Karpas-422 (cell line): ENCODE measurements around the gene TADA2A. TPM values are rescaled to one million over a fixed set of nuclear protein-coding genes. Genes with fewer than 3 reads are reported as not detected.
"Not testable (repeated sequence)": the region's sequence is repeated elsewhere in the genome, so short reads cannot be mapped to it uniquely, and the experiment has no call there.

Source experiments
- DNase-seq: peaks from one replicate; pipeline ENCODE4 v3.0.0-alpha.2; 2015
- H2AFZ ChIP-seq: fragments of 200-600 bp; sonication (generic); 2 replicates; pipeline ENCODE4 v1.6.1; 2014; ENCODE audit warnings: antibody characterized with exemption, low read length, mixed read lengths
- H3K27ac ChIP-seq: fragments of 200-600 bp; sonication (generic); 2 replicates; pipeline ENCODE4 v1.5.1; 2014; ENCODE audit warnings: mild to moderate bottlenecking, low read length, moderate library complexity
- H3K27me3 ChIP-seq: fragments of 200-600 bp; sonication (generic); 2 replicates; pipeline ENCODE4 v1.6.1; 2014; ENCODE audit warnings: low read length, mixed read lengths
- H3K36me3 ChIP-seq: fragments of 200-600 bp; sonication (generic); 2 replicates; pipeline ENCODE4 v1.6.1; 2014; ENCODE audit warnings: low read length, mixed read lengths; ENCODE audit not compliant: insufficient read depth
- H3K4me1 ChIP-seq: fragments of 200-600 bp; sonication (generic); 2 replicates; pipeline ENCODE4 v1.6.1; 2014; ENCODE audit warnings: mild to moderate bottlenecking, low read length, mixed read lengths
- H3K4me2 ChIP-seq: fragments of 200-600 bp; sonication (generic); 2 replicates; pipeline ENCODE4 v1.6.1; 2014; ENCODE audit warnings: low read length, low read depth, mild to moderate bottlenecking; ENCODE audit not compliant: poor library complexity, severe bottlenecking
- H3K4me3 ChIP-seq: fragments of 200-600 bp; sonication (generic); 2 replicates; pipeline ENCODE4 v1.5.1; 2014; ENCODE audit warnings: mild to moderate bottlenecking, antibody characterized with exemption, low read length, mixed read lengths
- H3K79me2 ChIP-seq: fragments of 200-600 bp; sonication (generic); 2 replicates; pipeline ENCODE4 v1.6.1; 2014; ENCODE audit warnings: mild to moderate bottlenecking, low read length, mixed read lengths
- H3K9ac ChIP-seq: fragments of 200-600 bp; sonication (generic); 2 replicates; pipeline ENCODE4 v1.6.0; 2014; ENCODE audit warnings: low read length
- H3K9me2 ChIP-seq: fragments of 200-600 bp; sonication (generic), shearing (Covaris generic); replicated peaks from 2 replicates; pipeline ENCODE4 v1.6.0; 2014; ENCODE audit warnings: mild to moderate bottlenecking, low read length, moderate library complexity; ENCODE audit not compliant: insufficient read depth
- H3K9me3 ChIP-seq: fragments of 300-700, 200-600 bp; sonication (generic); 2 replicates; pipeline ENCODE4 v1.6.1; 2014; ENCODE audit warnings: low read length, mixed read lengths
- H4K20me1 ChIP-seq: fragments of 200-600 bp; sonication (generic); 2 replicates; pipeline ENCODE4 v1.6.1; 2014; ENCODE audit warnings: mild to moderate bottlenecking, antibody characterized with exemption, low read length, low read depth; ENCODE audit not compliant: insufficient read depth
- total RNA-seq: library from RNA; depleted of rRNA; stranded (reverse); fragments of >200 nt; shearing (Covaris generic); gene quantifications from 2 replicates; pipeline ENCODE4 v1.2.3, GENCODE V29; 2014; ENCODE audit warnings: low replicate concordance

The TADA2A gene
- total RNA-seq, 1 experiment from 2014 or later = 28.1 TPM

DNA sequence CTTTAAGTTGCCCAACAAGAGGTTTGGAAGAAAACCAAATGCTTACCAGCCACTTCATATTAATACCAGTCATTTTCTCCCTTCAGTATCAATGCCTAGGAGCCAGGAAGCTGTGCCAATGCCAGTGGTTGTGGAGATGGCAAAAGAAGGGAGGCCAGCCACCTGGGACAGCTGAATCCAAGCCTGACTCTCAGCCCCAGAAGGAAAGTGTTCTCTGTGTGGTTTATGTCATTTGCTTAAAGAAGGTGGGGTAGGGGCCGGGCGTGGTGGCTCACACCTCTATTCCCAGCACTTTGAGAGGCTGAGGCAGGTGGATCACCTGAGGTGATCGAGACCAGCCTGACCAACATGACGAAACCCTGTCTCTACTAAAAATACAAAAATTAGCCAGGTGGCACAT is 17.5 kb upstream of the TADA2A start:
- H3K4me3 ChIP-seq = no peak overlapping the region

DNA sequence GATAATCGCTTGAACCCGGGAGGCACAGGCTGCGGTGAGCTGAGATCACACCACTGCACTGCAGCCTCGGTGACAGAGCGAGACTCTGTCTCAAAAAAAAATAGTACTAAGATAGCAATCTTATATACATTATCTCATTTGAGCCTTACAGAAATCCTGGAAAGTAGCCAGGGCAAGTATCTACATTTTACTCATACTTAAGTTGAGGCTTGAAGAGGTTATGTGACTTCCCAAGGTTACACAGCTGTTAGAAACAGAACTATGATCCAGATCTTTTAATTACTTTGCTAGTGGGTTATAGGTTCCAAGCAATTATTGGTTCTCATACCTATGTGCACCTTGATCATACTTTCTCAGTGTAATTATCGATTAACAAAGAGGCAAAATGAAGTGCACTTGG is 15.5 kb upstream of the TADA2A start:
- H3K4me1 ChIP-seq = no peaks in the 10 kb centered on the region; the same call in 1 of the 2 replicates
- no peak overlapping the region for H3K4me3 ChIP-seq
- no peaks in the 10 kb centered on the region for H3K9me2 ChIP-seq
- H3K79me2 ChIP-seq = no peaks in the 10 kb centered on the region
- no peaks in the 10 kb centered on the region for H3K36me3 ChIP-seq
- H3K9ac ChIP-seq = no peak overlapping the region
- no peaks in the 10 kb centered on the region for H3K27me3 ChIP-seq
- no peaks in the 10 kb centered on the region for H4K20me1 ChIP-seq
- H3K9me3 ChIP-seq = no peaks in the 10 kb centered on the region
- no peak overlapping the region for H3K27ac ChIP-seq
- no peak overlapping the region for H2AFZ ChIP-seq
- no peak for DNase-seq
- no peak overlapping the region for H3K4me2 ChIP-seq

More for the DNA sequence above, 17.5 kb upstream of the TADA2A start:
- H3K27me3 ChIP-seq = no peaks in the 10 kb centered on the region
- H3K9ac ChIP-seq = no peak overlapping the region
- no peak overlapping the region for H3K27ac ChIP-seq
- no peak overlapping the region for H2AFZ ChIP-seq
- no peaks in the 10 kb centered on the region for H3K9me3 ChIP-seq
- H3K79me2 ChIP-seq = no peaks in the 10 kb centered on the region
- H3K36me3 ChIP-seq = no peaks in the 10 kb centered on the region
- DNase-seq = no peak
- H4K20me1 ChIP-seq = no peaks in the 10 kb centered on the region
- H3K4me1 ChIP-seq = no peaks in the 10 kb centered on the region; the same call in 1 of the 2 replicates
- no peak overlapping the region for H3K4me2 ChIP-seq
- no peaks in the 10 kb centered on the region for H3K9me2 ChIP-seq

DNA sequence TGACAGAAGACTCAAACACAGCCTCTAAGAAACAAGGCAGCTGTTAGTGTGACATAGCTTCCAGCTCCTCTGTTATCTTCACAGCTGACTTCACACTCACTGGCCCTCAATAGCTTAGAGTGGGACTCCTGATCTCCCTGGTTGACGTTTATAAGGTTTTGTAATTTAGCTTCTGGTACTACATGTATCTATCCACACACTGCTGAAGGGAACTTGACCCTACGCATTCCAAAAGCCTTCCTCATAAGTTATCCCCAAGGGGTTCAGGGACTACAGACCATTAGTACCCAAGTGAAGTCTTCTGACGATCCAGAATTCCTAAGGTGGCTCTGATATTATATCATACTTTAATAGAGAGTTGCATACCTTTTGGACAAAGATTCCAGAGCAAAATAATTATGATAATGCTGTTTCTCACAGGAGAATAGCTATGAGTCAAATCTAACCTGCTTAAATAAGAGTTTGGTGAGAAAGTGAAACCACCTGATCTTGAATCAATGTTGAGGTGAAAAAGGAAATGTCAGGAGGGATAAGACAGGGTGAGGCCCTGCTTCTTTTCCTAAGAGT is 14.6 kb upstream of the TADA2A start:
- no peak overlapping the region for H3K9ac ChIP-seq
- peak overlapping the region; percentile 10 for H3K4me2 ChIP-seq

DNA sequence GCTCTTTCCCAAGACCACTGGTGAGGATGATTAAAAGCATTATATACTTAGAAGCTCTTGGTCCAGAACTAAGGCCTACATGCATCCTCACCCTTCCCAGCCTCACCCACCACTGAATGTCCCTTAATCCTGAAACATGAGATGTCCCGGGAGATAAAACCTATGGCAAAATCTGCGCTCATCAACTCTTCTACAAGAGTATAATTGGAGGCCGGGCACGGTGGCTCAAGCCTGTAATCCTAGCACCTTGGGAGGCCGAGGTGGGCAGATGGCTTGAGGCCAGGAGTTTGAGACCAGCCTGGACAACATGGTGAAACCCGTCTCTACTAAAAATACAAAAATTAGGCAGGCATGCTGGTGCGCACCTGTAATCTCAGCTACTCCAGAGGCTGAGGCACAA is 13.3 kb upstream of the TADA2A start:
- no peak overlapping the region for H3K27ac ChIP-seq
- no peak overlapping the region for H3K4me3 ChIP-seq
- no peak overlapping the region for H2AFZ ChIP-seq
- H3K27me3 ChIP-seq = no peaks in the 10 kb centered on the region
- H3K36me3 ChIP-seq = no peaks in the 10 kb centered on the region
- DNase-seq = no peak
- H3K4me1 ChIP-seq = no peaks in the 10 kb centered on the region; the same call in 1 of the 2 replicates
- H3K9ac ChIP-seq = no peak overlapping the region
- no peaks in the 10 kb centered on the region for H4K20me1 ChIP-seq
- no peaks in the 10 kb centered on the region for H3K9me3 ChIP-seq
- H3K4me2 ChIP-seq = no peak overlapping the region
- no peaks in the 10 kb centered on the region for H3K79me2 ChIP-seq
- no peaks in the 10 kb centered on the region for H3K9me2 ChIP-seq

More for the DNA sequence above, 14.6 kb upstream of the TADA2A start:
- Histone ChIP-seq H3K4me1 (no peaks in the 10 kb centered on the region; the same call in 1 of the 2 replicates), H3K36me3 (no peaks in the 10 kb centered on the region), H4K20me1 (no peaks in the 10 kb centered on the region), H3K27me3 (no peaks in the 10 kb centered on the region), H2AFZ (no peak overlapping the region), H3K79me2 (no peaks in the 10 kb centered on the region), H3K9me2 (no peaks in the 10 kb centered on the region), H3K9me3 (no peaks in the 10 kb centered on the region), H3K4me3 (no peak overlapping the region), H3K27ac (no peak overlapping the region)
- no peak for DNase-seq

DNA sequence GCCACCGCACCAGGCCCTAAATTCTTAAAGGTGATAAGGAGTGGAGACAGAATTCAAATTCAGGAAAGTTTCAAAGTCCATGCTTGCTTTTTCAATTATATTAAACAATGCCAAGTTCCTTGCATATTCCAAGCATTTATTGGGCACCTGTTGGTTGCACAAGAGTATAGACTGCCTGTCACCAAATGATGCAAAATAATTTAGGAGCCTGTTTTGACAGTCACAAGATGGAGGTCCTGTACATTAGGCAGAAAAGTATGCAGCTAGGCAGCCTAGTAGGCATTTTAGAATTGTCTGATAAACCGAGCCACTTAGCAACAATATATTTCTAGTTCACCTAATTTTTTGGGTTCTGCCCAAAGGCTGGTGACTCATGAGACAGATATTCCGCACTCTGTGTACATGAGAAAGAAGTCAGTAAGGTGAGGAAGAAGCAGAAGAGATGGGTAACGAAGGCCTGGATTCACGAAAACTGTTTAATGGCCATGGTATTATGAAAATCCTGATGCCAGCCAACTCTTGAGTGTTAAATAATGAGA is 7.4 kb upstream of the TADA2A start:
- H3K4me3 ChIP-seq = no peak overlapping the region
- H3K9me3 ChIP-seq = no peaks in the 10 kb centered on the region
- H3K9me2 ChIP-seq = no peaks in the 10 kb centered on the region
- no peak for DNase-seq
- no peak overlapping the region for H3K9ac ChIP-seq
- no peak overlapping the region for H3K27ac ChIP-seq
- H3K36me3 ChIP-seq = no peaks in the 10 kb centered on the region
- no peaks in the 10 kb centered on the region for H3K79me2 ChIP-seq
- no peaks in the 10 kb centered on the region for H3K27me3 ChIP-seq
- H4K20me1 ChIP-seq = 0 out of 2 replicates have a peak, but pooled peaks cover 3% of the 10 kb centered on the region
- no peak overlapping the region for H3K4me2 ChIP-seq
- no peaks in the 10 kb centered on the region for H3K4me1 ChIP-seq
- no peak overlapping the region for H2AFZ ChIP-seq

DNA sequence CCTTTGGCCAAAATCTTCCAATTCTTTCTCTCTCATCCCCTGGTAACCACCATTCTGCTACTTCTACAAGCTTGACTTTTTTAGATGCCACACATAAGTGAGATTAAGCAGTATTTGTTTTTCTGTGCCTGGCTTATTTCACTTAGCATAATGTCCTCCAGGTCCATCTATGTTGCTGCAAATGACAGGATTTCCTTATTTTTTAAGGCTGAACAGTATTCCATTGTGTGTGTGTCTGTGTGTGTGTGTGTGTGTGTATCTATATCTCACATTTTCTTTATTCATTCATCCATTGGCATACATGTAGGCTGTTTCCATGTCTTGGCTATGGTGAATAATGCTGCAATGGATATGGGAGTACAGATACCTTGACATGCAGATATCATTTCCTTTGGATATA is 6.2 kb upstream of the TADA2A start:
- peak; percentile 29 for DNase-seq
- Histone ChIP-seq H3K4me3 (no peak overlapping the region), H3K9ac (no peak overlapping the region), H3K9me2 (no peaks in the 10 kb centered on the region), H3K27me3 (no peaks in the 10 kb centered on the region), H2AFZ (no peak overlapping the region), H4K20me1 (0 out of 2 replicates have a peak, but pooled peaks cover 3% of the 10 kb centered on the region), H3K4me1 (peaks cover 8% of the 10 kb centered on the region), H3K4me2 (no peak overlapping the region), H3K27ac (no peak overlapping the region), H3K36me3 (no peaks in the 10 kb centered on the region), H3K79me2 (peaks cover 5% of the 10 kb centered on the region; the same call in 1 of the 2 replicates), H3K9me3 (no peaks in the 10 kb centered on the region)

DNA sequence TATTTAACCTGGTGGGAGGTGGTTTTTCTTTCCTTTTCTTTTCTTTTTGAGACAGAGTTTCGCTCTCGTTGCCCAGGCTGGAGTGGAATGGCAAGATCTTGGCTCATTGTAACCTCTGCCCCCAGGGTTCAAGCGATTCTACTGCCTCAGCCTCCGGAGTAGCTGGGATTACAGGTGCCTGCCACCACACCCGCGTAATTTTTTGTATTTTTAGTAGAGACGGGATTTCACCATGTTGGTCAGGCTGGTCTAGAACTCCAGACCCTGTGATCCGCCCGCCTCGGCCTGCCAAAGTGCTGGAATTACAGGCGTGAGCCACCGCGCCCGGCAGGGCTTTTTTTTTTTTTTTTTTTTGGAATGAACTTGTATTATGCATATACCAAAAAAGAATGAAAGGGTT is 1.2 kb upstream of the TADA2A start:
- not testable (repeated sequence) for H3K9me2 ChIP-seq, H3K27ac ChIP-seq, H3K27me3 ChIP-seq, H2AFZ ChIP-seq, DNase-seq, H3K36me3 ChIP-seq, H4K20me1 ChIP-seq, H3K9me3 ChIP-seq
- H3K9ac ChIP-seq = peak overlapping the region; percentile 99
- peak overlapping the region; percentile 97 for H3K4me3 ChIP-seq
- H3K4me1 ChIP-seq = peaks cover 26% of the 10 kb centered on the region
- H3K4me2 ChIP-seq = peak overlapping the region; percentile 97
- peaks cover 36% of the 10 kb centered on the region for H3K79me2 ChIP-seq

DNA sequence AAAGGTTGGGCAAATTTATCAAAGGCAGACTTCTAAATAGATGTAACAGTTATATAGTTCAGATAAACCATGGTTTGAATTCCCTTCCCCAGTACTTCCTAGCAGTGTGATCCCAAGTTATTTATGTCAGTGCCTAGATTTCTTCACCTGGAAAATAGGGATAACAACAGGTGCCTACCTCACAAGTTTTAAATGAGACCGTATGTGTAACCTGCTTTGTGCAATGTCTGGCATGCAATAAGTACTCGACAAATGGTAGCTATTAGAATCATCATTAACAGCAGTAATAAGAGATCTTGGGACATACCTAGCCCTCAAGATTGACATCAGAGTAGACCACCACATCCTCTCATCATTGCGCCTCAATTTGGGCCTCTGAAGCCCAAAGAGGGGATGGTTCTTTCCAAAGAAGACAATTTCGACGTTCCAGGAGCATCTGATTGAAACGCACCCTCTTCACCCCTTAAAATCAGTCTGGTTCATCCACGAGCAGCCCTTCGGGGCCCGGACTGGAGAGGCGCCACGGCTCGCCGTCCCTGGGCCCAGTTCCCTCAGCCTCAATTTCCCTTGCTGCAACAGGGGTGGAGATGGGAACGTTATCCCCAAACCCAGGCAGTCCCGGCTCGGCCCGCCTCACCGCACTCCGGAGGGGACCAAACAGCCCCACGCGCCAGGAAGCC is 591 bp upstream of the TADA2A start:
- peak; percentile 58 for DNase-seq

More for the DNA sequence above, 591 bp upstream of the TADA2A start:
- Histone ChIP-seq H3K27me3 (no peaks in the 10 kb centered on the region), H3K9me2 (no peaks in the 10 kb centered on the region), H3K36me3 (peaks cover 4% of the 10 kb centered on the region), H3K9ac (peak overlapping the region; percentile 99), H2AFZ (peak overlapping the region; percentile 84; the same call in 1 of the 2 replicates), H3K9me3 (no peaks in the 10 kb centered on the region), H3K27ac (peak overlapping the region; percentile 76), H3K4me2 (peak overlapping the region; percentile 97), H3K4me3 (peak overlapping the region; percentile 97), H4K20me1 (0 out of 2 replicates have a peak, but pooled peaks cover 3% of the 10 kb centered on the region), H3K79me2 (peaks cover 36% of the 10 kb centered on the region), H3K4me1 (peaks cover 26% of the 10 kb centered on the region)
